IMR-90 (cell line): ENCODE measurements around the gene KIAA0513. TPM values are rescaled to one million over a fixed set of nuclear protein-coding genes. Genes with fewer than 3 reads are reported as not detected.
A peak's percentile ranks its signal among the peaks of the same experiment; 100 is the strongest.

Source experiments
- ATAC-seq: fragments of 200-7000 bp; cut with Tn5 transposase; 2 replicates; pipeline ENCODE4 v1.9.1; 2020; ENCODE audit warnings: low read depth, mild to moderate bottlenecking, moderate library complexity
- BruUV-seq: library from RNA; stranded (reverse); fragments of 400-500 nt; replicated peaks from 2 replicates; lab custom pipeline; 2021; lab: Mats Ljungman, UMichigan
- CTCF ChIA-PET: fragments of 300-600 bp; formaldehyde crosslinking; extraction: SDS; loops from one replicate; lab custom pipeline; 2021; ENCODE audit warnings: antibody characterized with exemption; lab: Yijun Ruan, JAX
- POLR2A ChIA-PET: fragments of 300-600 bp; sonication (Branson Sonifier 250); formaldehyde crosslinking; loops from one replicate; lab custom pipeline; 2022; ENCODE audit warnings: antibody characterized with exemption; ENCODE audit not compliant: unreplicated experiment; lab: Charles Lee
- DNase-seq: peaks from one replicate; pipeline ENCODE4 v3.0.0; 2013
- H2AFZ ChIP-seq: replicated peaks from 2 replicates; pipeline ENCODE3; 2013; ENCODE audit warnings: low read length, mild to moderate bottlenecking; ENCODE audit not compliant: poor library complexity
- H2AK5ac ChIP-seq: 2 replicates; pipeline ENCODE4 v1.6.1; 2013; ENCODE audit warnings: low read depth, low read length, inconsistent platforms
- H2AK9ac ChIP-seq: replicated peaks from 2 replicates; pipeline ENCODE3; 2013; ENCODE audit warnings: mild to moderate bottlenecking, low read depth, low read length, moderate library complexity; ENCODE audit not compliant: poor library complexity
- H2BK120ac ChIP-seq: 2 replicates; pipeline ENCODE4 v1.6.1; 2013; ENCODE audit warnings: low read depth, low read length, inconsistent platforms
- H2BK15ac ChIP-seq: 3 replicates; pipeline ENCODE4 v1.6.1; 2013; ENCODE audit warnings: low read depth, low read length, inconsistent platforms
- H2BK20ac ChIP-seq: 2 replicates; pipeline ENCODE4 v1.6.1; 2013; ENCODE audit warnings: low read depth, mild to moderate bottlenecking, inconsistent platforms, low read length, moderate library complexity
- H2BK5ac ChIP-seq: 2 replicates; pipeline ENCODE4 v1.6.1; 2013; ENCODE audit warnings: mild to moderate bottlenecking, low read depth, low read length, inconsistent platforms; ENCODE audit not compliant: poor library complexity, severe bottlenecking
- H3K14ac ChIP-seq: replicated peaks from 2 replicates; pipeline ENCODE4 v1.6.1; 2013; ENCODE audit warnings: low read depth, low read length, inconsistent platforms
- H3K18ac ChIP-seq: 2 replicates; pipeline ENCODE4 v1.6.1; 2013; ENCODE audit warnings: low read depth, low read length, control low read depth
- H3K23ac ChIP-seq: 2 replicates; pipeline ENCODE4 v1.6.1; 2013; ENCODE audit warnings: low read depth, low read length, inconsistent platforms
- H3K27ac ChIP-seq: 2 replicates; pipeline ENCODE4 v1.5.1; 2013; ENCODE audit warnings: mild to moderate bottlenecking, control low read depth, low read length; ENCODE audit not compliant: insufficient read depth
- H3K27me3 ChIP-seq: 2 replicates; pipeline ENCODE4 v1.6.1; 2013; ENCODE audit warnings: low read length; ENCODE audit not compliant: control insufficient read depth, insufficient read depth
- H3K36me3 ChIP-seq: 2 replicates; pipeline ENCODE4 v1.6.1; 2013; ENCODE audit warnings: low read length, mixed read lengths; ENCODE audit not compliant: control insufficient read depth, insufficient read depth
- H3K4ac ChIP-seq: 2 replicates; pipeline ENCODE4 v1.6.1; 2013; ENCODE audit warnings: low read depth, low read length, inconsistent platforms
- H3K4me1 ChIP-seq: 2 replicates; pipeline ENCODE4 v1.6.1; 2013; ENCODE audit warnings: low read length, mixed read lengths; ENCODE audit not compliant: control insufficient read depth, insufficient read depth
- H3K4me2 ChIP-seq: 2 replicates; pipeline ENCODE4 v1.6.1; 2013; ENCODE audit warnings: low read depth, mild to moderate bottlenecking, control low read depth, low read length, moderate library complexity
- H3K4me3 ChIP-seq: 2 replicates; pipeline ENCODE4 v1.5.1; 2013; ENCODE audit warnings: low read depth, mild to moderate bottlenecking, control low read depth, low read length, moderate library complexity; ENCODE audit not compliant: insufficient read depth
- H3K56ac ChIP-seq: 2 replicates; pipeline ENCODE4 v1.6.1; 2013; ENCODE audit warnings: low read length, inconsistent platforms; ENCODE audit not compliant: insufficient read depth; ENCODE audit errors: extremely low read depth
- H3K79me1 ChIP-seq, 2 experiments: 2 replicates each; pipeline ENCODE4 v1.6.1; 2013; ENCODE audit warnings: low read length in 2 of 2, inconsistent platforms in 1 of 2, low read depth in 1 of 2
- H3K9ac ChIP-seq: 2 replicates; pipeline ENCODE4 v1.6.1; 2013; ENCODE audit warnings: low read depth, low read length, control low read depth
- H3K9me1 ChIP-seq: 2 replicates; pipeline ENCODE4 v1.6.1; 2013; ENCODE audit warnings: low read length, inconsistent platforms; ENCODE audit not compliant: insufficient read depth
- H3K9me3 ChIP-seq: 2 replicates; pipeline ENCODE4 v1.6.1; 2013; ENCODE audit warnings: low read length; ENCODE audit not compliant: control insufficient read depth, insufficient read depth
- H4K20me1 ChIP-seq: 2 replicates; pipeline ENCODE4 v1.6.1; 2013; ENCODE audit warnings: low read length, inconsistent platforms; ENCODE audit not compliant: insufficient read depth
- H4K5ac ChIP-seq: 2 replicates; pipeline ENCODE4 v1.6.1; 2013; ENCODE audit warnings: mild to moderate bottlenecking, low read depth, low read length, control low read depth
- H4K8ac ChIP-seq, 2 experiments: 2 replicates each; pipeline ENCODE4 v1.6.1; 2013; ENCODE audit warnings: low read depth in 2 of 2, low read length in 2 of 2, control low read depth in 1 of 2, inconsistent platforms in 1 of 2
- H4K91ac ChIP-seq: 2 replicates; pipeline ENCODE4 v1.6.1; 2013; ENCODE audit warnings: low read depth, low read length, inconsistent platforms; ENCODE audit not compliant: insufficient read depth
- BHLHE40 ChIP-seq: fragments of 150-350 bp; IDR thresholded peaks from 2 replicates; pipeline ENCODE4 v1.6.1; 2016; ENCODE audit warnings: mild to moderate bottlenecking, low read depth, low read length
- CEBPB ChIP-seq: IDR thresholded peaks from 2 replicates; pipeline ENCODE4 v1.6.1; 2012; ENCODE audit warnings: low read depth, low read length, improper control_type of control experiment
- CHD1 ChIP-seq: IDR thresholded peaks from 2 replicates; pipeline ENCODE4 v1.6.1; 2012; ENCODE audit warnings: low read depth, low read length, improper control_type of control experiment
- CTCF ChIP-seq: conservative IDR thresholded peaks from 2 replicates; pipeline ENCODE4 v1.5.1; 2012; ENCODE audit warnings: mild to moderate bottlenecking, low read depth, low read length, improper control_type of control experiment
- ELK1 ChIP-seq: fragments of 150-350 bp; IDR thresholded peaks from 2 replicates; pipeline ENCODE4 v1.6.1; 2016; ENCODE audit warnings: low read depth, mild to moderate bottlenecking, low read length, moderate library complexity, borderline replicate concordance
- FOS ChIP-seq: fragments of 150-350 bp; IDR thresholded peaks from 2 replicates; pipeline ENCODE4 v1.6.1; 2016; ENCODE audit warnings: low read depth, low read length
- POLR2A ChIP-seq: IDR thresholded peaks from 2 replicates; pipeline ENCODE4 v1.6.1; 2012; ENCODE audit warnings: mild to moderate bottlenecking, low read depth, low read length
- RAD21 ChIP-seq: IDR thresholded peaks from 2 replicates; pipeline ENCODE4 v1.6.1; 2012; ENCODE audit warnings: low read length, improper control_type of control experiment
- RCOR1 ChIP-seq: IDR thresholded peaks from 2 replicates; pipeline ENCODE4 v1.6.1; 2012; ENCODE audit warnings: mild to moderate bottlenecking, low read length, improper control_type of control experiment; ENCODE audit not compliant: insufficient replicate concordance
- USF2 ChIP-seq: fragments of 150-350 bp; IDR thresholded peaks from 2 replicates; pipeline ENCODE4 v1.6.1; 2017; ENCODE audit warnings: mild to moderate bottlenecking, antibody characterized with exemption, low read length, low read depth
- WGBS, 2 experiments: methylation state at CpG; one replicate each; pipeline versions ENCODE4 v1.1.5 to v1.1.7; 2013; ENCODE audit warnings: missing lambda C conversion rate in 2 of 2; ENCODE audit not compliant: insufficient read length in 1 of 2; ENCODE audit errors: extremely low coverage in 2 of 2; 5-methylcytosine and 5-hydroxymethylcytosine counted together
- dilution Hi-C: fragments of 300-500 bp; cut with HindIII; formaldehyde crosslinking; loops from one replicate; pipeline ENCODE4 v1.14.3; 2018; ENCODE audit warnings: low sequenced_read_pairs; ENCODE audit not compliant: unreplicated experiment
- in situ Hi-C: fragments of 300-500 bp; cut with MboI; formaldehyde crosslinking; loops from 3 replicates; pipeline ENCODE4 v1.14.3; 2019; ENCODE audit warnings: low sequenced_read_pairs, inconsistent platforms, mixed read lengths
- intact Hi-C: fragments of 100-400 bp; cut with micrococcal nuclease; formaldehyde crosslinking; loops from 2 replicates; pipeline ENCODE4 v1.10.0; 2022
- polyA plus RNA-seq, 3 experiments: library from polyadenylated mRNA; depleted of rRNA; stranded (reverse); fragments of >200 nt; gene quantifications; 2 replicates each; pipeline ENCODE4 v1.2.3, GENCODE V29; 2012; ENCODE audit warnings: low replicate concordance in 1 of 3
- total RNA-seq: library from RNA; depleted of rRNA; stranded (reverse); fragments of >200 nt; gene quantifications from 2 replicates; pipeline ENCODE4 v1.2.3, GENCODE V29; 2012

KIAA0513 gene
- total and polyA plus RNA-seq, 2 of the 4 experiments (the other 2 are of a cell fraction) = 9.5 TPM

GRCh38 chr16:85067426-85067825 lies 39.8 kb downstream of the KIAA0513 start:
- Histone ChIP-seq H3K27ac (no peak overlapping the region), H3K9me1 (no peaks in the 10 kb centered on the region), H3K9me3 (no peaks in the 10 kb centered on the region), H3K23ac (no peak overlapping the region), H4K5ac (no peak overlapping the region), H2AFZ (peak overlapping the region; percentile 63), H2BK20ac (no peak overlapping the region), H2BK15ac (no peak overlapping the region), H2BK120ac (no peak overlapping the region), H3K36me3 (peaks cover 13% of the 10 kb centered on the region; the same call in 1 of the 2 replicates), H3K4me3 (no peak overlapping the region), H3K79me1 (peaks cover 0 to 9% of the 10 kb centered on the region in 2 experiments; a peak in 1 of 4 replicates), H3K18ac (no peak overlapping the region), H3K4ac (no peak overlapping the region), H3K56ac (no peak overlapping the region), H3K27me3 (no peaks in the 10 kb centered on the region), H3K4me2 (no peak overlapping the region), H4K20me1 (no peaks in the 10 kb centered on the region; the same call in 1 of the 2 replicates), H2AK9ac (no peak overlapping the region), H3K4me1 (no peaks in the 10 kb centered on the region), H3K9ac (no peak overlapping the region), H4K8ac (no peak overlapping the region), H3K14ac (no peak overlapping the region), H2AK5ac (no peak overlapping the region), H4K91ac (no peak overlapping the region), H2BK5ac (no peak overlapping the region)
- DNase-seq (no peak), ATAC-seq (no peak)
- ChIA-PET CTCF (no interaction called here), POLR2A (no interaction called here)
- intact Hi-C loops (no loop called here), dilution Hi-C loops (no loop called here), in situ Hi-C loops (no loop called here)
- BruUV-seq = no TSS peak
- no peak for TF ChIP-seq POLR2A
- no peak for TF ChIP-seq CTCF
- TF ChIP-seq ELK1 = no peak
- TF ChIP-seq CHD1 = no peak
- no peak for TF ChIP-seq RAD21
- TF ChIP-seq RCOR1 = no peak
- no peak for TF ChIP-seq BHLHE40
- TF ChIP-seq FOS = no peak
- TF ChIP-seq USF2 = no peak
- no peak for TF ChIP-seq CEBPB
- 81% methylated on average over 5 of the region's 8 CpGs; no CpG with 5 or more reads in 1 of the 2 experiments for WGBS, 2 experiments
